GM12878 (cell line): Measurements from ENCODE around the gene CNNM1. TPM values are rescaled to one million over a fixed set of nuclear protein-coding genes. Genes with fewer than 3 reads are reported as not detected.

Experiments used
- BHLHE40 ChIP-seq, 2 experiments: fragments of 450-650 bp in 1 of 2; IDR thresholded peaks; 2 replicates each; pipeline ENCODE4 v1.6.1; 2011 to 2017; ENCODE audit warnings: low read depth in 2 of 2, borderline replicate concordance in 1 of 2, improper control_type of control experiment in 1 of 2, low read length in 1 of 2, mild to moderate bottlenecking in 1 of 2
- BMI1 ChIP-seq: fragments of 450-650 bp; IDR thresholded peaks from 2 replicates; pipeline ENCODE4 v1.6.1; 2016; ENCODE audit warnings: mild to moderate bottlenecking, moderate library complexity, borderline replicate concordance
- CBX3 ChIP-seq: fragments of 200-600 bp; sonication (generic); IDR thresholded peaks from 2 replicates; pipeline ENCODE4 v1.6.1; 2016; ENCODE audit warnings: low read depth, borderline replicate concordance
- CHD4 ChIP-seq: fragments of 200-600 bp; sonication (generic); IDR thresholded peaks from 2 replicates; pipeline ENCODE4 v1.6.1; 2016; ENCODE audit warnings: mild to moderate bottlenecking
- MEF2B ChIP-seq: fragments of 450-650 bp; IDR thresholded peaks from 2 replicates; pipeline ENCODE4 v1.6.1; 2018; ENCODE audit warnings: mild to moderate bottlenecking, moderate library complexity; ENCODE audit not compliant: partially characterized antibody, poor library complexity, severe bottlenecking
- MTA2 ChIP-seq: fragments of 450-650 bp; IDR thresholded peaks from 2 replicates; pipeline ENCODE4 v1.6.1; 2016; ENCODE audit warnings: low read depth, mild to moderate bottlenecking, moderate library complexity
- SP1 ChIP-seq: IDR thresholded peaks from one replicate; pipeline ENCODE4 v1.6.1; 2011; ENCODE audit warnings: low read depth, low read length
- ZBTB4 ChIP-seq: fragments of 450-650 bp; formaldehyde crosslinking; IDR thresholded peaks from 2 replicates; pipeline ENCODE4 v1.4.0; 2022; ENCODE audit warnings: mild to moderate bottlenecking, moderate library complexity
- polyA plus RNA-seq, 11 experiments: library from polyadenylated mRNA; depleted of rRNA in 4 of 11; unstranded in 6 of 11; stranded (reverse) in 5 of 11; fragments of >200 nt; fragmentation: Nextera tagmentation in 4 of 11; fragmentation: Illumina TruSeq in 1 of 11; extraction: Ambion mirVana in 4 of 11; extraction: Trizol in 1 of 11; gene quantifications; 1 replicate in 1 of 11; 2 replicates in 10 of 11; pipeline versions ENCODE4 v1.2.1 to v1.2.3, GENCODE V29; 2011 to 2016; ENCODE audit warnings: inconsistent platforms in 2 of 11, missing spikeins in 2 of 11, low read depth in 1 of 11
- total RNA-seq, 4 experiments: library from RNA; depleted of rRNA in 3 of 4; stranded (reverse); fragments of >200 nt in 3 of 4; fragmentation: Illumina TruSeq in 1 of 4; extraction: Trizol in 1 of 4; gene quantifications; 2 replicates each; pipeline versions ENCODE4 v1.2.1 to v1.2.3, GENCODE V29; 2013 to 2021
- TF ChIP-seq, protein P1 (sequence below): fragments of 450-650 bp; IDR thresholded peaks from 2 replicates; pipeline ENCODE4 v1.6.1; 2018; ENCODE audit warnings: borderline replicate concordance, mild to moderate bottlenecking; ENCODE audit not compliant: partially characterized antibody
- TF ChIP-seq, protein P2 (sequence below): fragments of 450-650 bp; IDR thresholded peaks from 2 replicates; pipeline ENCODE4 v1.6.1; 2016; ENCODE audit warnings: mild to moderate bottlenecking
- TF ChIP-seq, protein P3 (sequence below): IDR thresholded peaks from 2 replicates; pipeline ENCODE4 v1.6.1; 2012; ENCODE audit warnings: low read depth, low read length, improper control_type of control experiment
- TF ChIP-seq, protein P4 (sequence below): fragments of 450-650 bp; IDR thresholded peaks from 2 replicates; pipeline ENCODE4 v1.6.1; 2018; ENCODE audit warnings: mild to moderate bottlenecking, low read depth, moderate library complexity; ENCODE audit not compliant: partially characterized antibody

Gene CNNM1
- total and polyA plus RNA-seq, 10 of the 15 experiments (the other 5 are each of a cell fraction or from before 2014, with no cell fraction given): 0.01 TPM; not detected in 9

GRCh38 chr10:99303899-99304861, 25.0 kb upstream of the CNNM1 start (continued):
- TF ChIP-seq, protein P1, sequence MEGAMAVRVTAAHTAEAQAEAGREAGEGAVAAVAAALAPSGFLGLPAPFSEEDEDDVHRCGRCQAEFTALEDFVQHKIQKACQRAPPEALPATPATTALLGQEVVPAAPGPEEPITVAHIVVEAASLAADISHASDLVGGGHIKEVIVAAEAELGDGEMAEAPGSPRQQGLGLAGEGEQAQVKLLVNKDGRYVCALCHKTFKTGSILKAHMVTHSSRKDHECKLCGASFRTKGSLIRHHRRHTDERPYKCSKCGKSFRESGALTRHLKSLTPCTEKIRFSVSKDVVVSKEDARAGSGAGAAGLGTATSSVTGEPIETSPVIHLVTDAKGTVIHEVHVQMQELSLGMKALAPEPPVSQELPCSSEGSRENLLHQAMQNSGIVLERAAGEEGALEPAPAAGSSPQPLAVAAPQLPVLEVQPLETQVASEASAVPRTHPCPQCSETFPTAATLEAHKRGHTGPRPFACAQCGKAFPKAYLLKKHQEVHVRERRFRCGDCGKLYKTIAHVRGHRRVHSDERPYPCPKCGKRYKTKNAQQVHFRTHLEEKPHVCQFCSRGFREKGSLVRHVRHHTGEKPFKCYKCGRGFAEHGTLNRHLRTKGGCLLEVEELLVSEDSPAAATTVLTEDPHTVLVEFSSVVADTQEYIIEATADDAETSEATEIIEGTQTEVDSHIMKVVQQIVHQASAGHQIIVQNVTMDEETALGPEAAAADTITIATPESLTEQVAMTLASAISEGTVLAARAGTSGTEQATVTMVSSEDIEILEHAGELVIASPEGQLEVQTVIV: no peak
- TF ChIP-seq, protein P2, sequence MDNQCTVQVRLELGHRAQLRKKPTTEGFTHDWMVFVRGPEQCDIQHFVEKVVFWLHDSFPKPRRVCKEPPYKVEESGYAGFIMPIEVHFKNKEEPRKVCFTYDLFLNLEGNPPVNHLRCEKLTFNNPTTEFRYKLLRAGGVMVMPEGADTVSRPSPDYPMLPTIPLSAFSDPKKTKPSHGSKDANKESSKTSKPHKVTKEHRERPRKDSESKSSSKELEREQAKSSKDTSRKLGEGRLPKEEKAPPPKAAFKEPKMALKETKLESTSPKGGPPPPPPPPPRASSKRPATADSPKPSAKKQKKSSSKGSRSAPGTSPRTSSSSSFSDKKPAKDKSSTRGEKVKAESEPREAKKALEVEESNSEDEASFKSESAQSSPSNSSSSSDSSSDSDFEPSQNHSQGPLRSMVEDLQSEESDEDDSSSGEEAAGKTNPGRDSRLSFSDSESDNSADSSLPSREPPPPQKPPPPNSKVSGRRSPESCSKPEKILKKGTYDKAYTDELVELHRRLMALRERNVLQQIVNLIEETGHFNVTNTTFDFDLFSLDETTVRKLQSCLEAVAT: no peak
- TF ChIP-seq BMI1: no peak
- TF ChIP-seq MTA2: no peak
- TF ChIP-seq, protein P3, sequence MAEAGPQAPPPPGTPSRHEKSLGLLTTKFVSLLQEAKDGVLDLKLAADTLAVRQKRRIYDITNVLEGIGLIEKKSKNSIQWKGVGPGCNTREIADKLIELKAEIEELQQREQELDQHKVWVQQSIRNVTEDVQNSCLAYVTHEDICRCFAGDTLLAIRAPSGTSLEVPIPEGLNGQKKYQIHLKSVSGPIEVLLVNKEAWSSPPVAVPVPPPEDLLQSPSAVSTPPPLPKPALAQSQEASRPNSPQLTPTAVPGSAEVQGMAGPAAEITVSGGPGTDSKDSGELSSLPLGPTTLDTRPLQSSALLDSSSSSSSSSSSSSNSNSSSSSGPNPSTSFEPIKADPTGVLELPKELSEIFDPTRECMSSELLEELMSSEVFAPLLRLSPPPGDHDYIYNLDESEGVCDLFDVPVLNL: no peak
- no peak for TF ChIP-seq BHLHE40 (IDR thresholded peaks at IDR 0.05; ENCODE audit: borderline replicate concordance in 1 of 2, low read depth in 2 of 2, low read length in 1 of 2)
- TF ChIP-seq, protein P4, sequence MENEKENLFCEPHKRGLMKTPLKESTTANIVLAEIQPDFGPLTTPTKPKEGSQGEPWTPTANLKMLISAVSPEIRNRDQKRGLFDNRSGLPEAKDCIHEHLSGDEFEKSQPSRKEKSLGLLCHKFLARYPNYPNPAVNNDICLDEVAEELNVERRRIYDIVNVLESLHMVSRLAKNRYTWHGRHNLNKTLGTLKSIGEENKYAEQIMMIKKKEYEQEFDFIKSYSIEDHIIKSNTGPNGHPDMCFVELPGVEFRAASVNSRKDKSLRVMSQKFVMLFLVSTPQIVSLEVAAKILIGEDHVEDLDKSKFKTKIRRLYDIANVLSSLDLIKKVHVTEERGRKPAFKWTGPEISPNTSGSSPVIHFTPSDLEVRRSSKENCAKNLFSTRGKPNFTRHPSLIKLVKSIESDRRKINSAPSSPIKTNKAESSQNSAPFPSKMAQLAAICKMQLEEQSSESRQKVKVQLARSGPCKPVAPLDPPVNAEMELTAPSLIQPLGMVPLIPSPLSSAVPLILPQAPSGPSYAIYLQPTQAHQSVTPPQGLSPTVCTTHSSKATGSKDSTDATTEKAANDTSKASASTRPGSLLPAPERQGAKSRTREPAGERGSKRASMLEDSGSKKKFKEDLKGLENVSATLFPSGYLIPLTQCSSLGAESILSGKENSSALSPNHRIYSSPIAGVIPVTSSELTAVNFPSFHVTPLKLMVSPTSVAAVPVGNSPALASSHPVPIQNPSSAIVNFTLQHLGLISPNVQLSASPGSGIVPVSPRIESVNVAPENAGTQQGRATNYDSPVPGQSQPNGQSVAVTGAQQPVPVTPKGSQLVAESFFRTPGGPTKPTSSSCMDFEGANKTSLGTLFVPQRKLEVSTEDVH: no peak
- no peak for TF ChIP-seq MEF2B
- TF ChIP-seq CHD4: no peak
- TF ChIP-seq ZBTB4 (CRISPR knock-in tag): no peak
- TF ChIP-seq SP1: no peak
- no peak for TF ChIP-seq CBX3
